Natural killer cell (primary cell): ENCODE data around the gene MCRS1. TPM values are rescaled to one million over a fixed set of nuclear protein-coding genes. Genes with fewer than 3 reads are reported as not detected.

ENCODE experiments used
- ATAC-seq, 3 donors: fragments of 150-1000 bp in 2 of 3; fragments of 200-7000 bp in 1 of 3; cut with Tn5 transposase; 1 replicate in 1 of 3; 2 replicates in 2 of 3; pipeline ENCODE4 v1.10.0; 2021; ENCODE audit warnings: mild to moderate bottlenecking in 2 of 3, moderate library complexity in 2 of 3
- DNase-seq, 2 donors: peaks; one replicate each; pipeline versions ENCODE4 v3.0.0 to v3.0.0-alpha.2; 2013 to 2021; ENCODE audit warnings: mixed read lengths in 1 of 2
- H3K27ac ChIP-seq: one replicate; pipeline ENCODE4 v1.5.1; 2013; ENCODE audit warnings: mild to moderate bottlenecking, low read length
- H3K27me3 ChIP-seq: one replicate; pipeline ENCODE4 v1.6.1; 2013; ENCODE audit warnings: low read length; ENCODE audit not compliant: control insufficient read depth, insufficient read depth
- H3K36me3 ChIP-seq: one replicate; pipeline ENCODE4 v1.6.1; 2013; ENCODE audit warnings: low read length; ENCODE audit not compliant: control insufficient read depth, insufficient read depth
- H3K4me1 ChIP-seq: one replicate; pipeline ENCODE4 v1.6.1; 2013; ENCODE audit warnings: low read length; ENCODE audit not compliant: control insufficient read depth, insufficient read depth
- H3K4me3 ChIP-seq: one replicate; pipeline ENCODE4 v1.5.1; 2013; ENCODE audit warnings: low read length
- H3K9me3 ChIP-seq: one replicate; pipeline ENCODE4 v1.6.1; 2013; ENCODE audit warnings: low read length; ENCODE audit not compliant: control insufficient read depth, insufficient read depth
- H3K27ac Mint-ChIP-seq, 2 donors: one replicate each; pipeline ENCODE4 v1.8.0; 2022; ENCODE audit warnings: mild to moderate bottlenecking in 2 of 2, mixed read lengths in 2 of 2, moderate library complexity in 1 of 2
- H3K27me3 Mint-ChIP-seq, 2 donors: one replicate each; pipeline ENCODE4 v1.8.0; 2022; ENCODE audit warnings: low read depth in 2 of 2, mixed read lengths in 2 of 2
- H3K36me3 Mint-ChIP-seq: one replicate; pipeline ENCODE4 v1.8.0; 2022; ENCODE audit warnings: mixed read lengths
- H3K4me1 Mint-ChIP-seq, 2 donors: one replicate each; pipeline ENCODE4 v1.8.0; 2022; ENCODE audit warnings: mixed read lengths in 2 of 2
- H3K4me3 Mint-ChIP-seq: one replicate; pipeline ENCODE4 v1.8.0; 2022; ENCODE audit warnings: mild to moderate bottlenecking, moderate library complexity, mixed read lengths
- H3K9me3 Mint-ChIP-seq, 2 donors: one replicate each; pipeline ENCODE4 v1.8.0; 2022; ENCODE audit warnings: mixed read lengths in 2 of 2
- WGBS: methylation state at CpG from one replicate; pipeline ENCODE4 v1.1.7; 2013; ENCODE audit warnings: missing lambda C conversion rate; ENCODE audit not compliant: insufficient coverage; 5-methylcytosine and 5-hydroxymethylcytosine counted together
- intact Hi-C: fragments of 100-400 bp; cut with micrococcal nuclease; formaldehyde crosslinking; loops from one replicate; pipeline ENCODE4 v1.14.2; 2022
- total RNA-seq, 4 donors: library from RNA; stranded (reverse); fragments of 120-200 nt in 1 of 4; gene quantifications; one replicate each; pipeline versions ENCODE4 v1.2.3 to v1.2.4, GENCODE V29; 2013 to 2022
- TF ChIP-seq, protein P1 (sequence below): fragments of 200-600 bp; IDR thresholded peaks from one replicate; pipeline ENCODE4 v1.8.0; 2022; ENCODE audit warnings: antibody characterized with exemption

The MCRS1 gene
- total RNA-seq, 3 donors from 2014 or later (not counting 1 experiment from before 2014, with no cell fraction given): 78.4 to 96.5 (median 83.9) TPM

DNA sequence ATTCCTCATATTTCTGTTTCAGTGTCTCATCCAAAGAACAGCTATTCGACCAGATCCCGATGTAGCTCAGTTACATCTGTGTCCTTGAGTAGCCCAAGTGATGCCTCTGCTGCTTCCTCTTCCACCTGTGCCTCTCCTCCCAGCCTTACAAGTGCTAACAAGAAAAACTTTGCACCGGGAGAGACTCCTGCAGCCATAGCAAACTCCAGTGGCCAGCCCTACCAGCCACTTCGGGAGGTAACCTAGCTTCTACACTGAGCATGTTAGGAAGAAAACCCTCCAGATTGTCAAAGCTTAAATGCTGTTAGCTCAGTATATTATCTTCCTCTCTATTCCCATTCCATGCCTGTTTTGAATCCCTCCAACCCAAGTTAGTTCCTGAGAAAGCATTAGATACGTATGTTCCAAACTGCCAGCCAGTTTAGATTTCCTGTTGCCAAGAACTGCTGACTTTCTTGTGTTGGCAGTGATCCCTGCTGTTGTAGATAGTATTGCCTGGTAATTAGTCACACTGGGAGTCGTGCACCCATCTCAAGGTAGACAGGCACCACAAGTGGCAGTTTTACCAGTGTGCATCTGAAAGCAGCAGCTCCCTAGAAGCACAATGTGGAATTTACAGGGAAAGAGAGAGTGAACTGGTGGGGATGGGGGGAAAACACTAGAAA lies 43.1 kb downstream of the MCRS1 start:
- Histone ChIP-seq H3K4me3 (no peak overlapping the region), H3K36me3 (peaks cover 19% of the 10 kb centered on the region), H3K4me1 (no peaks in the 10 kb centered on the region), H3K9me3 (no peaks in the 10 kb centered on the region), H3K27me3 (no peaks in the 10 kb centered on the region), H3K27ac (no peak overlapping the region)
- no peak for DNase-seq
- peaks cover 15% of the 10 kb centered on the region for H3K36me3 Mint-ChIP-seq
- no peaks in the 10 kb centered on the region for H3K9me3 Mint-ChIP-seq
- 97% methylated on average over 6 of the region's 6 CpGs for WGBS
- no peaks in the 10 kb centered on the region for H3K4me1 Mint-ChIP-seq
- no peak for ATAC-seq
- intact Hi-C loops: no loop called here
- H3K4me3 Mint-ChIP-seq: no peak overlapping the region
- no peaks in the 10 kb centered on the region for H3K27me3 Mint-ChIP-seq
- no peak overlapping the region for H3K27ac Mint-ChIP-seq
- TF ChIP-seq, protein P1, sequence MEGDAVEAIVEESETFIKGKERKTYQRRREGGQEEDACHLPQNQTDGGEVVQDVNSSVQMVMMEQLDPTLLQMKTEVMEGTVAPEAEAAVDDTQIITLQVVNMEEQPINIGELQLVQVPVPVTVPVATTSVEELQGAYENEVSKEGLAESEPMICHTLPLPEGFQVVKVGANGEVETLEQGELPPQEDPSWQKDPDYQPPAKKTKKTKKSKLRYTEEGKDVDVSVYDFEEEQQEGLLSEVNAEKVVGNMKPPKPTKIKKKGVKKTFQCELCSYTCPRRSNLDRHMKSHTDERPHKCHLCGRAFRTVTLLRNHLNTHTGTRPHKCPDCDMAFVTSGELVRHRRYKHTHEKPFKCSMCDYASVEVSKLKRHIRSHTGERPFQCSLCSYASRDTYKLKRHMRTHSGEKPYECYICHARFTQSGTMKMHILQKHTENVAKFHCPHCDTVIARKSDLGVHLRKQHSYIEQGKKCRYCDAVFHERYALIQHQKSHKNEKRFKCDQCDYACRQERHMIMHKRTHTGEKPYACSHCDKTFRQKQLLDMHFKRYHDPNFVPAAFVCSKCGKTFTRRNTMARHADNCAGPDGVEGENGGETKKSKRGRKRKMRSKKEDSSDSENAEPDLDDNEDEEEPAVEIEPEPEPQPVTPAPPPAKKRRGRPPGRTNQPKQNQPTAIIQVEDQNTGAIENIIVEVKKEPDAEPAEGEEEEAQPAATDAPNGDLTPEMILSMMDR: no peak

- ATAC-seq (no peak), DNase-seq (no peak)
- H3K36me3 ChIP-seq: peaks cover 19% of the 10 kb centered on the region
- no peaks in the 10 kb centered on the region for H3K4me1 ChIP-seq
- no peaks in the 10 kb centered on the region for H3K27me3 Mint-ChIP-seq
- H3K36me3 Mint-ChIP-seq: peaks cover 15% of the 10 kb centered on the region
- intact Hi-C loops: no loop called here
- H3K9me3 ChIP-seq: no peaks in the 10 kb centered on the region
- no peaks in the 10 kb centered on the region for H3K27me3 ChIP-seq
- no peaks in the 10 kb centered on the region for H3K9me3 Mint-ChIP-seq
- no peak overlapping the region for H3K4me3 Mint-ChIP-seq
- TF ChIP-seq, protein P1: no peak
- WGBS: 84% methylated on average over 4 of the region's 4 CpGs
- H3K27ac ChIP-seq: no peak overlapping the region
- H3K4me1 Mint-ChIP-seq: no peaks in the 10 kb centered on the region
- H3K4me3 ChIP-seq: no peak overlapping the region
- H3K27ac Mint-ChIP-seq: no peak overlapping the region
These were observed 46.6 kb downstream of the MCRS1 start for GRCh38 chr12:49521389-49521788.

- Histone ChIP-seq H3K9me3 (no peaks in the 10 kb centered on the region), H3K36me3 (peaks cover 5% of the 10 kb centered on the region), H3K4me1 (no peaks in the 10 kb centered on the region), H3K27me3 (no peaks in the 10 kb centered on the region), H3K4me3 (no peak overlapping the region), H3K27ac (no peak overlapping the region)
- H3K9me3 Mint-ChIP-seq: no peaks in the 10 kb centered on the region
- WGBS: 96% methylated on average over 5 of the region's 5 CpGs
- no peak overlapping the region for H3K4me3 Mint-ChIP-seq
- H3K27me3 Mint-ChIP-seq: no peaks in the 10 kb centered on the region
- ATAC-seq: no peak
- no peak overlapping the region for H3K27ac Mint-ChIP-seq
- intact Hi-C loops: no loop called here
- DNase-seq: no peak
- H3K36me3 Mint-ChIP-seq: peaks cover 7% of the 10 kb centered on the region
- no peaks in the 10 kb centered on the region for H3K4me1 Mint-ChIP-seq
- TF ChIP-seq, protein P1: no peak
These were observed 48.4 kb downstream of the MCRS1 start for GRCh38 chr12:49519574-49519936.
